Prostate gland (tissue), 2 donors: ENCODE measurements around the gene NDUFC1. TPM values are rescaled to one million over a fixed set of nuclear protein-coding genes. Genes with fewer than 3 reads are reported as not detected.

ENCODE experiments used
- DNase-seq: peaks from one replicate; pipeline ENCODE4 v3.0.0-alpha.2; 2019; ENCODE audit warnings: low spot score
- H3K27ac ChIP-seq, 2 donors: fragments of 200-600 bp; sonication (generic); 2 replicates each; pipeline ENCODE4 v1.5.1; 2017 to 2019
- H3K27me3 ChIP-seq: fragments of 200-600 bp; sonication (generic); replicated peaks from 2 replicates; pipeline ENCODE4 v1.5.1; 2019; ENCODE audit not compliant: insufficient read depth
- H3K36me3 ChIP-seq, 2 donors: fragments of 200-600 bp; sonication (generic); 1 replicate in 1 of 2; 2 replicates in 1 of 2; pipeline versions ENCODE4 v1.5.1 to v1.8.1; 2017 to 2019
- H3K4me1 ChIP-seq: fragments of 200-600 bp; sonication (generic); replicated peaks from 2 replicates; pipeline ENCODE4 v1.5.1; 2019
- H3K4me3 ChIP-seq, 2 donors: fragments of 200-600 bp; sonication (generic); 2 replicates each; pipeline ENCODE4 v1.5.1; 2017 to 2019
- H3K9me3 ChIP-seq: fragments of 200-600 bp; sonication (generic); 2 replicates; pipeline ENCODE4 v1.5.1; 2017
- CTCF ChIP-seq, 4 experiments: fragments of 200-600 bp in 2 of 4; fragments of 450-650 bp in 2 of 4; sonication (generic) in 2 of 4; IDR thresholded peaks; 1 replicate in 3 of 4; 2 replicates in 1 of 4; pipeline ENCODE4 v1.5.1; 2016 to 2019; ENCODE audit warnings: antibody characterized with exemption in 4 of 4, mild to moderate bottlenecking in 2 of 4, moderate library complexity in 2 of 4
- POLR2A ChIP-seq: fragments of 450-650 bp; IDR thresholded peaks from one replicate; pipeline ENCODE4 v1.6.1; 2016; ENCODE audit warnings: antibody characterized with exemption, mild to moderate bottlenecking
- POLR2AphosphoS5 ChIP-seq: sonication (generic); formaldehyde crosslinking; IDR thresholded peaks from one replicate; pipeline ENCODE4 v1.6.1; 2017; ENCODE audit warnings: antibody characterized with exemption
- WGBS: methylation state at CpG from one replicate; pipeline ENCODE4 v1.1.5; 2018; 5-methylcytosine and 5-hydroxymethylcytosine counted together
- intact Hi-C: fragments of 100-400 bp; cut with DNase I; formaldehyde crosslinking; loops from one replicate; pipeline ENCODE4 v1.14.2; 2022
- total RNA-seq, 2 donors: library from RNA; depleted of rRNA; stranded (reverse); fragments of >200 nt; gene quantifications; one replicate each; pipeline ENCODE4 v1.1.0, GENCODE V29; 2016

Gene NDUFC1
- total RNA-seq, 2 donors from 2014 or later: 80.2 to 85.9 TPM

DNA sequence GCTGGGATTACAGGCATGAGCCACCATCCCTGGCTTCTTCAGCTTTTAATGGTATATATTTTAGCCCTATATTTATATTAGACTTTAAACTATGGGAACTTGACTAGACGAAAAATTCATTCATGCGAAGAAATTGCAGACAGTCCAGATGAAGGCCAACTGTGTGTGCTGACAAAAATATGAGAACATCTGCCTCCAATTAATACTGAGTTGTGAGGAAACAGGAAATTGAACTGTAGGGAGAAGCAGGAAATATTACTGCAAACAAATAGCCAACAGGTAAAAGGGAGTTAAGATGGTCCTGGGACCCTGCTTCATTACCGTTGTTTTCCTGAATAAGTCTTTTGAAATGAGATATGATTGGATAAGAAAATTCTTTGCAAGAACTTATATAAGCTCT is 48.6 kb downstream of the NDUFC1 start:
- intact Hi-C loops: no loop called here
- 93% methylated on average over 3 of the region's 3 CpGs for WGBS

DNA sequence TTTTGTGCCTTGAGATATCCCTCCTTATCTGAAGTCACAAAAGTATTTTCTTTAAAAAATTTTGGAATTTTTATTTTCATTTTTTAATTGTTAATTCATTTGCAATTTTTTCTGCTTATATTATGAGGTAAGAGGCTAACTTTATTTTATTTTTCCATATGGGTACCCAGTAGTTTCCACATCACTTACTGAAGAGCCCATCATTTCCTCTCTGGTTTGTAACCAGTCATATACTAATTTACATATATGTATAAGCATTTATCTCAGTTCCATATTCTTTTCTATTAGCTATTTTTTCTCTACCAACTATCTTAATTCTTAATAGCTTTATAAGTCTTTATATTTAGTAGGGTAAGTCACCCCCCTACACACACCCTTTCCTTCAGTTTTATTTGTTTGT is 49.2 kb downstream of the NDUFC1 start:
- intact Hi-C loops: no loop called here
- no peak for TF ChIP-seq POLR2A
- no peak for TF ChIP-seq POLR2AphosphoS5
- no peak for TF ChIP-seq CTCF (IDR thresholded peaks at IDR 0.05)
- no peak overlapping the region for H3K4me3 ChIP-seq
- no peaks in the 10 kb centered on the region for H3K36me3 ChIP-seq
- no peak overlapping the region for H3K27ac ChIP-seq
- no peak for DNase-seq
- H3K9me3 ChIP-seq: no peaks in the 10 kb centered on the region
- no peaks in the 10 kb centered on the region for H3K27me3 ChIP-seq
- no peaks in the 10 kb centered on the region for H3K4me1 ChIP-seq

More for the DNA sequence above, 48.6 kb downstream of the NDUFC1 start:
- no peak for DNase-seq
- Histone ChIP-seq H3K36me3 (no peaks in the 10 kb centered on the region), H3K4me3 (no peak overlapping the region), H3K27ac (no peak overlapping the region), H3K4me1 (no peaks in the 10 kb centered on the region), H3K9me3 (no peaks in the 10 kb centered on the region), H3K27me3 (no peaks in the 10 kb centered on the region)
- TF ChIP-seq CTCF (IDR thresholded peaks at IDR 0.05) (no peak), POLR2AphosphoS5 (no peak), POLR2A (no peak)

- Histone ChIP-seq H3K27ac (no peak overlapping the region), H3K4me1 (no peaks in the 10 kb centered on the region), H3K36me3 (no peaks in the 10 kb centered on the region), H3K4me3 (no peak overlapping the region), H3K9me3 (no peaks in the 10 kb centered on the region), H3K27me3 (no peaks in the 10 kb centered on the region)
- no peak for DNase-seq
- 53% methylated on average over 4 of the region's 4 CpGs for WGBS
- TF ChIP-seq POLR2A: no peak
- no peak for TF ChIP-seq CTCF (IDR thresholded peaks at IDR 0.05)
- no peak for TF ChIP-seq POLR2AphosphoS5
- intact Hi-C loops: no loop called here
Observed at GRCh38 chr4:139247700-139248238, 54.5 kb downstream of the NDUFC1 start.

GRCh38 chr4:139247241-139247640 is 55.0 kb downstream of the NDUFC1 start:
- Histone ChIP-seq H3K9me3 (no peaks in the 10 kb centered on the region), H3K36me3 (no peaks in the 10 kb centered on the region), H3K27me3 (no peaks in the 10 kb centered on the region), H3K27ac (no peak overlapping the region), H3K4me1 (no peaks in the 10 kb centered on the region), H3K4me3 (no peak overlapping the region)
- DNase-seq: no peak
- intact Hi-C loops: no loop called here
- TF ChIP-seq CTCF (IDR thresholded peaks at IDR 0.05) (no peak), POLR2A (no peak), POLR2AphosphoS5 (no peak)

- Histone ChIP-seq H3K27me3 (no peaks in the 10 kb centered on the region), H3K27ac (no peak overlapping the region), H3K4me3 (no peak overlapping the region), H3K36me3 (no peaks in the 10 kb centered on the region), H3K9me3 (no peaks in the 10 kb centered on the region), H3K4me1 (no peaks in the 10 kb centered on the region)
- no peak for DNase-seq
- TF ChIP-seq POLR2AphosphoS5 (no peak), POLR2A (no peak), CTCF (IDR thresholded peaks at IDR 0.05) (no peak)
- intact Hi-C loops: no loop called here
- 68% methylated on average over 3 of the region's 3 CpGs for WGBS
Observed at GRCh38 chr4:139246166-139246565, 56.1 kb downstream of the NDUFC1 start.
